ENCODE results near the gene MYO5A.

The MYO5A gene

DNA sequence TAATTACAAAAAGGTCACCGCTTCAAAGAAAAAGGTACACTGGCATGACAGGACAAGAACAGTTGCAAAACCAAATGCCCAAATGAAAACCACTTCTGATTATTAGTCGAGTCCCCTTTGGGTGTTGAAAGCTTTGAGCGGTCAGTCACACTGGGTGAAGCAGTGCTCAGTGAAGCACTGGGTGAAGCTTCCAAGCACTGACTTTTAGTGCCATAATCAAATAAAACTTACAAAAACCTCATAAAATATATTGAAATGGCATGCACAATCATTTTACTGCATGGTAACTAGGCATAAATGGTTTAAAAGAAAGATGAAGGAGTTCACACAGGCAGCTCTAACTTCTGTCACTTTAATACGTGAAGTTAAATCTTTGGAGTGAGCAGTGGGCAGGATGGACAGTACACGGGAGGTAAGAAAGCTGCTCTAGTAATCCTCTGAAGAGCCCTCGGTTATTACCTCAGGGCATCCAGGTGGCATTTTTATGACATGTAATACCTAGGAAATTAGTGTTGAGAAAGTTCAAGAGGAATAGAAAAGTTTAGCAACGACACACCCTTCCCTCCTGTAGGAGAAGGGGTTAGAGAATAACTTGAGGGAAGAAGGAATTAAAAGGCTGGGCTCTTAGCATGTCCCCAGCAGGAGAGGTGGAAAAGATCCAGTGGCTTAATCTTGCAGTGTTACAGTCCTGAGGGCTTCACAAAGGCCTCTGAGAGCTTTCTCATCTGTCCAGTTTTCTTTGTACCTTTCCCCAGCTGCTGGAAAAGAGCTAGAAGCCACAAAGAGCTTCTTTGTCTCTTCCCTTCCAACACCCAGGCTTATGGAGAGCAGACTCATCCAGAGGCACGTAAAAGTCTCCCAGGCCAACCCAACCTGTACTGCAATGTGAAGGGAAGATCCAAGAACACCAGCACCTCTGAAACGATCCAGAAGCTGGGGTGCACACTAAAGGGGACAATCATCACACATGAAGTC, 168.2 kb downstream of the MYO5A start:
- no peak for DNase-seq

GRCh38 chr15:52359722-52360121, 169.0 kb downstream of the MYO5A start:
- no peak for DNase-seq

- no peak for DNase-seq
These were observed 170.7 kb downstream of the MYO5A start for GRCh38 chr15:52357949-52358348.

DNA sequence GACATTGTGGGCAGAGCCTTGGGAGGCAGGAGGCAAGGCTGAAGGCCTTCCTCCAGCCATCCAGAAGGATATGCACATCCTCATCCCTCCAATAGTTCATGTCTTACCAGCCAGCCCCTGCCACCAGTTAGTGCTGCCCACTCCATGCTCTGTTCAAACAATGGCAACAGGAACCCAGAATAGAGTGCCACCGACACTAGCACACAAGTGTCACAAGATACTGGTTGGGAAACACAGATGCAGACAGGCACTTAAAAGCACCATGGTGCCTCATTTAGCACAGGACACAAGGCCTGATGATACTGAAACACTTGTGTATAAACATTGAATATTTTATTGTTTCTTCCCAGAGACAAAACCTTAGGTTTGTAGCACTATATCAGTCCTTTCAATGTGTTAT, 176.6 kb downstream of the MYO5A start:
- no peak for DNase-seq

GRCh38 chr15:52351206-52351908, 177.3 kb downstream of the MYO5A start:
- no peak for DNase-seq

DNA sequence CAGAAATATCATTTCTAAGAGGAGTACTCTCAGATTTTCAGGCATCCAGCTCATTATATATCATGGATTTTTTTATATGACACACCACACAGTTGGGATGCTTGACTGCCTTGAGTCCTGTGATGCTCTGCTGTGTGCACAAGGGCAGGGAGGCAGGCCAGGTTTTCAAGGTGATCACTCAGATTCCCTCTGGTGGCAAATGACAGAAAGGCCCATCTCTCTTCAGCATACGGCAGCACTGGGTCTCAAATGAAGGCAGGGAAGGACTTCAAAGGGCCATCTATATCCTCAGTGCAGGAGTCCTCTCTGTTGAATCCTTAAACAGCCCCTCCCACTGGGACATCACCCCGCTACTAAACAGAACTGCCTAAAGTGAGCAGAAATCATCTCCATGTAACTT, 178.3 kb downstream of the MYO5A start:
- no peak for DNase-seq

GRCh38 chr15:52349052-52349700, 179.5 kb downstream of the MYO5A start:
- no peak for DNase-seq

DNA sequence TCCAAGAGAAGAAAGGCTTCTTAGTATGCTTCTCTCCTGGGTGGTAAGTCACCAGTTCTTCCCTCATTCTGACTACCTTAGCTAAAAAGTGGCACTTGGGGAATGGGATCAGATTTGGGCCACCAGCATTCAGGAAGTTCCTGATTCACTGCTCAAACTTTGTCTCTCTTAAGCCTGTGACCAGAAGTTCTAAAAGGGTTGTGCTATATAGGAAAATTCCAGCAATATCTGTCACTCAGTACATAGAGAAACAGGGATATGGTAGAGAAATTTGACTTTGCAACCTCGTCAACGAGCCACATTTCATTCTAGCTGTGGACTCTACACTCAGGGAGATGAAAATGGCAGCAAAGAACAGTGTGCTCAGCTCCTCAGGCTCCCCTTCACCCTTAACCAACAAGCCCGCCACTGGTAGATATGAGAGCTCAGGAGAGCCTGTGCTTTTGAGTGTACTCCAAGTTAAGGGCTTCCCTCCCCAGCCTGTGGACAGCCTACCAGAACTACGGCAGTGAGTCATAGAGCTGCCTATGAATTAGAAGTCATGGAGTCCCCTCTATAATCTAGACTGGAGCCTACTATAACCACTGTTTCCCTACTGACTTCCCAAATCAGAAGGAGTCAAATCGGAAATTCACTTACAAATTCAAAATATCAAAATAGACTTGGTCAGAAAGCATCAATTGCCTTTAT, 180.5 kb downstream of the MYO5A start:
- no peak for DNase-seq

GRCh38 chr15:52344592-52344991, 184.1 kb downstream of the MYO5A start:
- DNase-seq: no peak

DNA sequence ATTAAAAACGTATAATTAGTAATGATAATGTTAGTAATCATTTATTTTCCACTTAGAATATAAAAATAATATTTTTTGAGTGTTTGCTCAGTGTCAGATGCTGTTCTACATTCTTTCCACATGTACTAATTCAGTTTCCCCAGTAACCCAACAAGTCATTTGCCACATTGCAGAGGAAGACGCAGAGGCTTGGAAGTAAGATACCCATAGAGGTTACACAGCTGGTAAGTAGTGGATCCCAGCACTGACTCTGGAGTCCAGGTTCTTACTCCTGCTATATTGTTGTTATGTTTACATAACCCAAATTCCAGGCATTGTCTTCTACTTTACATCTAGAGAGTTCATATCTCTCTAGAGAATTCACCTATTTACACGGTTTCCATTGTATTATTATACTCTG, 184.8 kb downstream of the MYO5A start:
- DNase-seq: no peak

GRCh38 chr15:52340093-52340492, 188.6 kb downstream of the MYO5A start:
- DNase-seq: no peak

DNA sequence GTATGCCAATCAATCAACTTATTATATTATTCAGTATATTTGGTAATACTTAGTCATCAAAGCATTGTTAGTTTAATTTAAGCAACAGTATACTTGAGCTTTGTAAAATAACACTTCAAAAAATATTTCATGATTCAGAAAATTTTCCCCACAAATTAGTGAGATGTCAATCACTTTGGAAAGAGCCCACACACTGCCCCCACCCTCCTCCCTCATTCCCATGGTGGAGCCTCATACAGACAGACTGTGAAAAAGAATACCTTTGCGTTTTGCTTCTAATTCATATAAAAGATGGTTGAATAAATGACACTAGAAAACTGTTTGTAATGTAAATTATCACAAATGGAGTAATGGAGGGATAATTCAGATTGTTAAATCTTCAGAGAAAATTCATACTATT, 189.8 kb downstream of the MYO5A start:
- DNase-seq: no peak

DNA sequence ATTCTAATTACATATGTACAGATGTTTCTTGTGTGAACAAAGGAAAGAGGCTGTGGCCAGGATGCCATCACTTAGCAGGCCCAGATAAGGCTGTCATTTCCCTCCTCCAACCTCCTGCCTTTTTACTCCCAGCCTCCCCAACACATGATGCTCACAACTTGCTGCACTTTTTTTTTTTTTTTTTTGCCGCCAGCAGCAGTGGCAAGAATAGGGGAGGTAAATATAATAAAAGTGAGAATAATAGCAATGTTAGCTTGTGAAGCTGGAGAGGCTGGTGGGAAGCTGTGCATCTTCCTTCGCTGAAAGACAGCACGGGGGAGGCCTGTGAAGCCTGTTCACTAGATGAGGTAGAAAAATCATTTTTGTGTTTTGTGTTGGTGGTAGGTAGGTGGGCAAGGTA, 190.6 kb downstream of the MYO5A start:
- DNase-seq: no peak

GRCh38 chr15:52337198-52337853, 191.4 kb downstream of the MYO5A start:
- DNase-seq: no peak

- DNase-seq: no peak
These were observed 192.2 kb downstream of the MYO5A start for GRCh38 chr15:52336529-52336928.

GRCh38 chr15:52334491-52335160, 194.1 kb downstream of the MYO5A start:
- DNase-seq: no peak

DNA sequence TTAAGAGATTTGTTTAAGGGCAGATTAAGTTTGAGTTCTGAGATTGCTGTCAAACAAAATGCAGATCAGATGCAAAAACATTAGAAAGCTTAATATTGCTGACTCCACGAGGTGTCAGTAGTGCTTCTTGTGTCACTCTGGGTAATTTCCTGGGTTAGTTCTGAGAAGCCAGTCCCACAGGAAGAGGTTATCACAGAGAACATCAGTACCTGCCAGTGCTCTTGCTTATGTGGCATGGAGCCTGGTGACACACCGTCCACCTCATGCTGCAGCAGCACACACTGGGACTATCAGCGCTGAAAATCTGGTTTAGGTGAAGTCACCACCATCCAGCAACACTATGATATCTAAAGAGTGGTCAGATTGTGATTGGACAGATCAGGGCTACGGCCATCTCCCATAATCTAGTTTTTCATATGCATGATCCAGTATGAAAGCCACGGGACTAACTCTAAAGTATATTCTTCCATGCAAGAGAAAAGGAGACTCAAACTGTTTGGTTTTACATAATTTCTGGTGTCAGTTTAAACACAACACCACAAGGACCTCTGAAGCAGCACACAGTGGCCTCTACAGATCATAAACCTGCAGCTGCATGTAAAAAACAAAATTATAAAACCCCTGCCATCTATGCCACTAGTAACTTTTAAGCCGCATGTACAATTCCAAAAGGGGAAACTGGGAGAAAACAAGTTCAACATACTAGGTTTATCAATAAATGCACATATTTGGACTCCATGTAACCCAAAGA, 197.0 kb downstream of the MYO5A start:
- peak; percentile 39 for DNase-seq

GRCh38 chr15:52329987-52330386, 198.7 kb downstream of the MYO5A start:
- DNase-seq: no peak

DNA sequence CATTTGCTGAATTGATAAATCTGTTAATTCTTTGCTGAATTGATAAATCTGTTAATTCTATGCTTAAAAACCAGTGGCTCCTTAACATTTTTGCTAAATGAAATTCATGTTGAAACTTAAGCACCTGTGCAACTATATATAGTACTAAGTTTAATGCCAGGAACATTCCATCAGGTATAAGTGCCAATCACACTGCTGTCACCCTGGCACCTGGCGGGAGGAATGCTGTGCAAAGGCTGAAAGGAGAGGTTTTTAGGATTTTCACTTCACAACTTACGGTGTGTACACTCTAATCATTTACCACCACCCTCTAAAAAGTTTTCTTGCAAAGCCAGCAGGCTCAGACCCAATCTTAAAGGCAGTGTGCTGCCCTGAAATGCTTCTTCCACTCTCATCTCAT, 199.5 kb downstream of the MYO5A start:
- DNase-seq: no peak

DNA sequence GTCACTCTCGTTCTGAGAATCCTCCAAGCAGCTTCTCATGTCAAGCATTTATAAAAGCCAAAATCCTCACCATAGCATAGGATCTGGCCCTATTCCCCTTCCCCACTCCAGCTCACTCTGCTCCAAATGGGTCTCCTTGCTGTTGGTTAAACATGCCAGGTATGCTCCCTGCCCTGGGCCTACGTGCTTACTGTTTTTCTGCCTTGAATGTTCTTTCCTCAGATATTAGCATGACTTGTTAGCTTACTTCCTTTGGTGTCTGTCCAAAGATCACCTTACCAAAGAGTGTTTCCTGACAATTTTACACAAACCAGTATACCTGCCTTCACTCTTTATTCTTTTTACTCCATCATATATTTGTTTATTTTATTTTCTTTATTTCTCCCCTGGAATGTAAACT, 200.0 kb downstream of the MYO5A start:
- DNase-seq: no peak

GRCh38 chr15:52326756-52327155, 201.9 kb downstream of the MYO5A start:
- no peak for DNase-seq
